NCI-H128 (cell line): Measurements from ENCODE around the gene CRB2.
"Not testable (repeated sequence)": the region's sequence is repeated elsewhere in the genome, so short reads cannot be mapped to it uniquely, and the experiment has no call there.

Source experiments
- DNase-seq: peaks from one replicate; lab custom pipeline; 2025; ENCODE audit not compliant: unreplicated experiment; lab: John Stamatoyannopoulos, UW

Gene CRB2

GRCh38 chr9:123327697-123328100 lies 28.3 kb upstream of the CRB2 start:
- DNase-seq, result no peak

- DNase-seq, result no peak
Observed at GRCh38 chr9:123329329-123329955, 26.6 kb upstream of the CRB2 start.

- DNase-seq, result no peak
Observed at GRCh38 chr9:123331346-123332060, 24.5 kb upstream of the CRB2 start.

GRCh38 chr9:123333058-123333669 lies 22.8 kb upstream of the CRB2 start:
- DNase-seq, result not testable (repeated sequence)

GRCh38 chr9:123334639-123335038 lies 21.4 kb upstream of the CRB2 start:
- DNase-seq, result no peak

- no peak for DNase-seq
Observed at GRCh38 chr9:123335193-123335985, 20.6 kb upstream of the CRB2 start.

GRCh38 chr9:123335986-123336329 lies 20.0 kb upstream of the CRB2 start:
- no peak for DNase-seq

- DNase-seq, result no peak
Observed at GRCh38 chr9:123336449-123336848, 19.5 kb upstream of the CRB2 start.

GRCh38 chr9:123336959-123337358 lies 19.0 kb upstream of the CRB2 start:
- DNase-seq, result no peak

- DNase-seq, result no peak
Observed at GRCh38 chr9:123337971-123338370, 18.0 kb upstream of the CRB2 start.

- DNase-seq, result no peak
Observed at GRCh38 chr9:123338710-123339665, 17.0 kb upstream of the CRB2 start.

- no peak for DNase-seq
Observed at GRCh38 chr9:123339666-123340510, 16.1 kb upstream of the CRB2 start.

- DNase-seq, result no peak
Observed at GRCh38 chr9:123341816-123342215, 14.2 kb upstream of the CRB2 start.

- no peak for DNase-seq
Observed at GRCh38 chr9:123342247-123342646, 13.8 kb upstream of the CRB2 start.

- DNase-seq, result no peak
Observed at GRCh38 chr9:123343443-123344191, 12.4 kb upstream of the CRB2 start.

GRCh38 chr9:123344192-123344949 lies 11.6 kb upstream of the CRB2 start:
- DNase-seq, result no peak

GRCh38 chr9:123345567-123345955 lies 10.4 kb upstream of the CRB2 start:
- DNase-seq, result no peak

GRCh38 chr9:123346026-123346425 lies 10.0 kb upstream of the CRB2 start:
- DNase-seq, result no peak
